PC-9 (cell line): ENCODE results near the gene MIGA1. TPM values are rescaled to one million over a fixed set of nuclear protein-coding genes. Genes with fewer than 3 reads are reported as not detected.

ENCODE experiments used
- BruUV-seq: library from RNA; stranded (reverse); fragments of 400-500 nt; replicated peaks from 2 replicates; lab custom pipeline; 2021; lab: Mats Ljungman, UMichigan
- CTCF ChIA-PET: fragments of 300-600 bp; sonication (Branson Sonifier 250); formaldehyde crosslinking; loops from one replicate; lab custom pipeline; 2022; ENCODE audit warnings: antibody characterized with exemption; lab: Charles Lee
- POLR2A ChIA-PET: fragments of 300-600 bp; sonication (Branson Sonifier 250); formaldehyde crosslinking; loops from one replicate; lab custom pipeline; 2022; ENCODE audit warnings: antibody characterized with exemption; ENCODE audit not compliant: unreplicated experiment; lab: Charles Lee
- DNase-seq, 2 experiments: peaks; one replicate each; pipeline versions ENCODE4 v3.0.0 to v3.0.0-alpha.2; 2015 to 2022; ENCODE audit warnings: mixed read lengths in 1 of 2
- H2AFZ ChIP-seq: fragments of 200-600 bp; sonication (generic); 2 replicates; pipeline ENCODE4 v1.8.1; 2017; ENCODE audit warnings: antibody characterized with exemption
- H3F3A ChIP-seq: fragments of 200-600 bp; sonication (generic); 2 replicates; pipeline ENCODE4 v1.8.1; 2017; ENCODE audit warnings: antibody characterized with exemption, mild to moderate bottlenecking, low read depth; ENCODE audit not compliant: insufficient read depth
- H3K27ac ChIP-seq: fragments of 200-600 bp; sonication (generic); 2 replicates; pipeline ENCODE4 v1.6.1; 2016; ENCODE audit warnings: mixed run types
- H3K27me3 ChIP-seq: fragments of 200-600 bp; sonication (generic); 2 replicates; pipeline ENCODE4 v1.6.1; 2016; ENCODE audit warnings: low read depth, mixed run types; ENCODE audit not compliant: insufficient read depth
- H3K36me3 ChIP-seq: fragments of 200-600 bp; sonication (generic); 2 replicates; pipeline ENCODE4 v1.6.1; 2016; ENCODE audit warnings: low read depth, mixed run types
- H3K4me1 ChIP-seq: fragments of 200-600 bp; sonication (generic); replicated peaks from 2 replicates; pipeline ENCODE4 v1.6.1; 2016; ENCODE audit warnings: mixed run types; ENCODE audit not compliant: insufficient read depth
- H3K4me2 ChIP-seq: fragments of 200-600 bp; sonication (generic); 2 replicates; pipeline ENCODE4 v1.6.1; 2017; ENCODE audit warnings: mixed run types
- H3K4me3 ChIP-seq: fragments of 200-600 bp; sonication (generic); 2 replicates; pipeline ENCODE4 v1.6.1; 2016; ENCODE audit warnings: mixed run types
- H3K79me2 ChIP-seq: fragments of 200-600 bp; sonication (generic); 2 replicates; pipeline ENCODE4 v1.6.1; 2017; ENCODE audit warnings: low read depth, mixed run types
- H3K9me2 ChIP-seq: fragments of 200-600 bp; sonication (generic); 2 replicates; pipeline ENCODE4 v1.8.1; 2017; ENCODE audit warnings: mild to moderate bottlenecking; ENCODE audit not compliant: insufficient read depth
- H3K9me3 ChIP-seq: fragments of 200-600 bp; sonication (generic); 2 replicates; pipeline ENCODE4 v1.8.1; 2016; ENCODE audit warnings: low read depth; ENCODE audit not compliant: insufficient read depth
- H4K20me1 ChIP-seq: fragments of 200-600 bp; sonication (generic); 2 replicates; pipeline ENCODE4 v1.8.1; 2017; ENCODE audit not compliant: insufficient read depth
- EZH2 ChIP-seq: fragments of 200-600 bp; sonication (generic); IDR thresholded peaks from 2 replicates; pipeline ENCODE4 v1.8.0; 2017; ENCODE audit warnings: antibody characterized with exemption, low read depth
- intact Hi-C: fragments of 100-400 bp; cut with micrococcal nuclease; formaldehyde crosslinking; loops from one replicate; pipeline ENCODE4 v1.10.0; 2022; ENCODE audit not compliant: unreplicated experiment
- total RNA-seq: library from RNA; stranded (reverse); gene quantifications from 2 replicates; pipeline ENCODE4 v1.2.3, GENCODE V29; 2021
- TF ChIP-seq, protein P1 (sequence below): fragments of 200-600 bp; sonication (generic); conservative IDR thresholded peaks from 2 replicates; pipeline ENCODE4 v1.6.1; 2017; ENCODE audit warnings: mixed run types, antibody characterized with exemption, mild to moderate bottlenecking, moderate library complexity

Gene MIGA1
- total RNA-seq, 1 experiment from 2014 or later = 11.5 TPM

DNA sequence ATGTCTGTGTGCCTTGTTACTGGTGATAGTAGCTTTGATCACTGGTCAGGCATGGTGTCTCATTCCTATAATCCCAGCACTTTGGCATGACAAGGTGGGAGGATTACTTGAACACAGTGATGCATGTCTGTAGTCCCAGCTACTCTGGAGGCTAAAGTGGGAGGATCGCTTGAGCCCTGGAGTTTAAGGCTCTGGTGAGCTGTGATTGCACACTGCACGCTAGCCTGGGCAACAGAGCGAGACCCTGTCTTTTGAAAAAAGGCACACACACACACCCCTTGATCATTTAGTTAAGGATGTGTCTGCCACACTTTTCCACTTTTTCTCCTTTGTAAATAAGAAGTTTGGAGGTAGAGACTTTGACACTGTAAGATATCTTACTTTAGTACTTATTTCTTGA, 15.1 kb downstream of the MIGA1 start:
- ChIA-PET POLR2A (no interaction called here), CTCF (no interaction called here)
- Histone ChIP-seq H3K27me3 (no peaks in the 10 kb centered on the region), H3K4me3 (no peak overlapping the region), H3F3A (no peaks in the 10 kb centered on the region), H3K27ac (no peak overlapping the region), H3K79me2 (no peaks in the 10 kb centered on the region), H3K36me3 (no peaks in the 10 kb centered on the region), H3K9me2 (no peaks in the 10 kb centered on the region; the same call in 1 of the 2 replicates), H2AFZ (no peak overlapping the region), H4K20me1 (no peaks in the 10 kb centered on the region; the same call in 1 of the 2 replicates), H3K9me3 (no peaks in the 10 kb centered on the region), H3K4me1 (no peaks in the 10 kb centered on the region), H3K4me2 (no peak overlapping the region)
- no peak for TF ChIP-seq EZH2
- TF ChIP-seq, protein P1, sequence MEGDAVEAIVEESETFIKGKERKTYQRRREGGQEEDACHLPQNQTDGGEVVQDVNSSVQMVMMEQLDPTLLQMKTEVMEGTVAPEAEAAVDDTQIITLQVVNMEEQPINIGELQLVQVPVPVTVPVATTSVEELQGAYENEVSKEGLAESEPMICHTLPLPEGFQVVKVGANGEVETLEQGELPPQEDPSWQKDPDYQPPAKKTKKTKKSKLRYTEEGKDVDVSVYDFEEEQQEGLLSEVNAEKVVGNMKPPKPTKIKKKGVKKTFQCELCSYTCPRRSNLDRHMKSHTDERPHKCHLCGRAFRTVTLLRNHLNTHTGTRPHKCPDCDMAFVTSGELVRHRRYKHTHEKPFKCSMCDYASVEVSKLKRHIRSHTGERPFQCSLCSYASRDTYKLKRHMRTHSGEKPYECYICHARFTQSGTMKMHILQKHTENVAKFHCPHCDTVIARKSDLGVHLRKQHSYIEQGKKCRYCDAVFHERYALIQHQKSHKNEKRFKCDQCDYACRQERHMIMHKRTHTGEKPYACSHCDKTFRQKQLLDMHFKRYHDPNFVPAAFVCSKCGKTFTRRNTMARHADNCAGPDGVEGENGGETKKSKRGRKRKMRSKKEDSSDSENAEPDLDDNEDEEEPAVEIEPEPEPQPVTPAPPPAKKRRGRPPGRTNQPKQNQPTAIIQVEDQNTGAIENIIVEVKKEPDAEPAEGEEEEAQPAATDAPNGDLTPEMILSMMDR = no peak
- no peak for DNase-seq
- BruUV-seq = no TSS peak
- intact Hi-C loops = no loop called here

DNA sequence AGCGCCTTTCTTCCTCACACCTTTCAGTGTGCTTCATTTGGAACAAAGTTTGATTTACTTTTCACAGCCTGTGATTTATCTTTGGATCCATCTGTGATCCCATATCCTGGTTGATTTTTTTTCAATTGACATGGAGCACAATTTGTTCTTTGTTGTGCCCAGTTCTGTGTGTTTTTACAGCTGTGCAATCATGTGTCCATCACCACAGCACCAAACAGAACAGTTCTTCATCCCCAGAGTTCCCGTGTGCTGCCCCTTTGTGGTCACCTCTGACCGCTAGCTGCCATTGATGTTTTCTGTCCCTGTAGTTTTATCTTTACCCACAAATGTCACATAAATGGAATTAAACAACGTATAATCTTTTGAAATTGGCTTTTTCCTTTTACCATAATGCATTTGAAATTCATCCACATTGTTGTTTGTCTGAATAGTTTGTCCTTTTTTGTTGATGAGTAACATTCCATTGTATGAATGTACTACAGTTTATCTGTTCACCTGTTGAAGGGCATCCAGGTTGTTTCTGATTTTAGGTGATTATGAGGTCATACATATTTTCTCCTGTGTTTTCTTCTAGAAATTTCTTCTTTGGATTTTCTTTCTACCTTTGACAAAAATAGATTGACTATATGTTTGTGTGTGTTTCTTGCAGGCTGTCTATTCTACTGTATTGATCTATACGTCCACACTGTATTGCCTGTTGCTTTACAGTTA, 17.4 kb downstream of the MIGA1 start:
- no peaks in the 10 kb centered on the region for H3K9me3 ChIP-seq
- H3K4me3 ChIP-seq = no peak overlapping the region
- DNase-seq = no peak
- no peaks in the 10 kb centered on the region; the same call in 1 of the 2 replicates for H4K20me1 ChIP-seq
- intact Hi-C loops = no loop called here
- H3K4me1 ChIP-seq = no peaks in the 10 kb centered on the region
- no peak overlapping the region for H3K27ac ChIP-seq
- H3K4me2 ChIP-seq = no peak overlapping the region
- H3K79me2 ChIP-seq = no peaks in the 10 kb centered on the region
- no peaks in the 10 kb centered on the region for H3K27me3 ChIP-seq
- TF ChIP-seq, protein P1 = no peak
- TF ChIP-seq EZH2 = no peak
- H3K36me3 ChIP-seq = no peaks in the 10 kb centered on the region
- no peaks in the 10 kb centered on the region for H3F3A ChIP-seq
- BruUV-seq = no TSS peak
- POLR2A ChIA-PET = no interaction called here
- no peak overlapping the region for H2AFZ ChIP-seq
- no peaks in the 10 kb centered on the region; the same call in 1 of the 2 replicates for H3K9me2 ChIP-seq
- CTCF ChIA-PET = no interaction called here

DNA sequence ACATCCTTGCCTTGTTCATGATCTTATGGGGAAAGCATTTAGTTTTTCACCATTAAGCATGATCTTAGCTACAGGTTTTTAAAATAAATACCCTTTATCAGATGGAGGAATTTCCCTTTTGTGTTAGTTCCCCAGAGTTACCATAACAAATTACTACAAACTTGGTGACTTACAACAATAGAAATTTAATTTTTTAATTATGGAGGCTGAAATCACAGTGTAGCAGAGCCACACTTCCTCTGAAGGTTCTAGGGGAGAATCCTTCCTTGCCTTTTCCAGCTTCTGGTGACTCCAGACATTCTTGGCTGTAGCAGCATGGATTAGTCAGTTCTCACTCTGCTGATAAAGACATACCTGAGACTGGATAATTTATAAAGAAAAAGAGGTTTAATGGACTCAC, 18.5 kb downstream of the MIGA1 start:
- Histone ChIP-seq H3K9me3 (no peaks in the 10 kb centered on the region), H3K36me3 (peaks cover 3% of the 10 kb centered on the region; the same call in 1 of the 2 replicates), H3K4me2 (no peak overlapping the region), H3K9me2 (no peaks in the 10 kb centered on the region; the same call in 1 of the 2 replicates), H3K27me3 (no peaks in the 10 kb centered on the region), H3K4me3 (no peak overlapping the region), H3K79me2 (no peaks in the 10 kb centered on the region), H3F3A (no peaks in the 10 kb centered on the region), H3K4me1 (no peaks in the 10 kb centered on the region), H2AFZ (no peak overlapping the region), H4K20me1 (no peaks in the 10 kb centered on the region; the same call in 1 of the 2 replicates), H3K27ac (no peak overlapping the region)
- POLR2A ChIA-PET = no interaction called here
- intact Hi-C loops = no loop called here
- DNase-seq = no peak
- TF ChIP-seq EZH2 = no peak
- TF ChIP-seq, protein P1 = no peak
- CTCF ChIA-PET = no interaction called here
- BruUV-seq = no TSS peak
